Measurements from ENCODE around the gene DYNC1I1. TPM values are rescaled to one million over a fixed set of nuclear protein-coding genes. Genes with fewer than 3 reads are reported as not detected.

The DYNC1I1 gene
- total RNA-seq, 1 donor from 2014 or later, result 1.1 TPM

GRCh38 chr7:96026010-96026409 is 253.7 kb downstream of the DYNC1I1 start:
- peak; percentile 42 for DNase-seq

- DNase-seq, result no peak
Observed at GRCh38 chr7:96026611-96027010, 254.3 kb downstream of the DYNC1I1 start.

DNA sequence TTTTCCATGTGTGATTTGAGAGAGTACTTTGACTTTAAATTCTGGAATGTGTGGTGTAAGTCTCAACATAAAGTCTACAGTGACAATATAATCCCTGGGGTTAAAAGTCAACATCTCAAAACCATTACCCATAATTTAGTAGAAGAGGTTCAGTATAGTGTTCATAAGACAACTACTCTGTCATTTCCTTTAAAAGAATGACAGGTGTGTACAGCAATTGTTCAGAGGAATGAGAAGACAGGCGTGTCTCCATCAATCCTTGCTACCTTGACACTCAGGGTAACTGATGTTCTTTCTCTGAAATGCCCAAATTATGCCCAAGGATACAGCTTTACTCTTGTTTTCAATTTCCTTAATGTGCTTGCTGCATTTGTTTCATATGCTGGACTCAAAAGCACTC is 256.4 kb downstream of the DYNC1I1 start:
- no peak for DNase-seq

DNA sequence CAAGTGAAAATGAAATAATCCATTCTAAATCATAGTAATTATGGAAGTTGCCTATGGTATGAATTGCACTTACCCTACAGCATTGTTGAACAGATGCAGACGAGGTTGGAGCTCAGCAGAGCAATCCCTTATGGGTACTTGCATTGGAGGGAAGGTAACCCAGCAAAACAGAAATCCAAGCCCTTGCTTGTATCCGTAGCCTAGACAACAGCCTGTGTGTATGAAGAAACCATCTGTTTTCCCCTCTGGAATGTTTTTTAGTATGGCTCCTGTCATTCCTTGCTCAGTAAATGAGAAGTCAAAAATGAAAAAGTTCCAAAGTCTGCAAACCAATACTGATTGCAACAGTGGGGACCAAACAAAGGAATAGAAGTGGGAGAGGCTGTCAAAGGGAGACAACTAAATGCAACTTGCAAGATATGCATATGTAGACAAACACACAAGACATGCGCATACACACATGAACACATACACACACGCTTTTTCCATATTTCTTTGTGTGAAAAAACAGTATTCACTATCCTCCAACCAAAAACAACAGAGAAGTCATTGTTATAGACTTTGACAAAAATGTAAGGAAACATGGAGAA is 260.8 kb downstream of the DYNC1I1 start:
- DNase-seq, result no peak

- DNase-seq, result no peak
Observed at GRCh38 chr7:96034940-96035727, 262.8 kb downstream of the DYNC1I1 start.

DNA sequence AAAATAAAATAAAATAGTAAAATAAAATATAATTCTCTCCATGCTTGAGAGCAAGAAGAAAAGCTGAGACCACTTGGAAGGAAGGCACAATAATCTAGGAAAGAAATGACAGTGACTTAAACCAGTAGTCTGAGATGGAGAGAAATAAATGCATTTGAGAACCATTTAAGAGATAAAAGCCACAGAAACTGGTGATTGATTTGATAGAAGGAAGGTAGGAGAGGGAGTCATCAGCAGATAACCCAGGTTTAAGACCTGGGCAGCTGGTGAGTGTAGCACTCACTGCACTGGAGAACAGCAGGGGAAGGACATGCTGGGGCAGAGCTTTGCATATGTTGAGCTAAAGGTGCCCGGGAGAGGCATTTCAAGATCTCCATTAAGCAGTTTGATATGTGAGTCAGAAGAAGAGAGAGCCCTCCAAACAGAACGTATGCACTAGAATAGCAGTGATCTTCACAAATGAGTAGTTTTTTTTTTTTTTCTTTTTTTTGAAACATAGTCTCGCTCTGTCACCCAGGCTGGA is 268.0 kb downstream of the DYNC1I1 start:
- no peak for DNase-seq

- DNase-seq, result no peak
Observed at GRCh38 chr7:96041171-96041570, 268.8 kb downstream of the DYNC1I1 start.

DNA sequence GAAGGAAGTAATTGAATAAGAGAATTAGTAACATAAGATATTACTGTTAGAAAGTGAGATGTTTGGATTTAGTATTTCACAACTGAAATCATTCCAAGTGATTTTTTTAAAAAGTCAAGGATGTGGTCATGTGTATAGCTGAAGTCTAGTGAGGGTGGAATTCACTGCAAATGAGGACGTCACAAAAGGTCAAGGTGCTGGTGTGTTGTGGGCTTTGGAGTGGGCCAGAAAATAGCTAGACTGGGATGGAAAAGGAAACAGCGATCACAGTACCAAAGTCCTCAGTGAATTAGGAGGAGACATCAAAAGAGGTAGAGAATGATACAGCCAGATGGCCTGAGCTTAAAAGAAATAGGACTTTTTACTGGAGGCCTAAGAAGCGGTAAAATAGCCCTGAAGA is 272.8 kb downstream of the DYNC1I1 start:
- no peak for DNase-seq

DNA sequence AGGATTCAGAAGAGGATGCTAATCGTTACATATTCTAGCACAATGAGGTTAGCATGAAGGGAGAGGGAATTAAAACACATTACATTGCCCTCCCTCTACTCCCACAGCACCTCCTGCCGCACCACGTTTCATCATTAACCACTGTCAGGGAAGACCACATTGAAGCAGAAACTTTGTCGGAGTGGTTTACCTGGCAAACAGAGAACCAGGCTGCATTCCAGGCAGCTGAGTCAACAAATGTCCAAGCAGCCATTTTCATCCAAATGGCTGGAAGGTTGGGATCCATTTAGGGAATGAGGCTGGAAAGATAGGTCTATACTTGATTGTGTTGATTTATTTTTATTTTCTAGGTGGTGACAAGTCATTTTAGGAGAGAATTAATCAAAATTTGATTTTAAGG is 273.6 kb downstream of the DYNC1I1 start:
- DNase-seq, result no peak

- no peak for DNase-seq
Observed at GRCh38 chr7:96052289-96052688, 279.9 kb downstream of the DYNC1I1 start.

DNA sequence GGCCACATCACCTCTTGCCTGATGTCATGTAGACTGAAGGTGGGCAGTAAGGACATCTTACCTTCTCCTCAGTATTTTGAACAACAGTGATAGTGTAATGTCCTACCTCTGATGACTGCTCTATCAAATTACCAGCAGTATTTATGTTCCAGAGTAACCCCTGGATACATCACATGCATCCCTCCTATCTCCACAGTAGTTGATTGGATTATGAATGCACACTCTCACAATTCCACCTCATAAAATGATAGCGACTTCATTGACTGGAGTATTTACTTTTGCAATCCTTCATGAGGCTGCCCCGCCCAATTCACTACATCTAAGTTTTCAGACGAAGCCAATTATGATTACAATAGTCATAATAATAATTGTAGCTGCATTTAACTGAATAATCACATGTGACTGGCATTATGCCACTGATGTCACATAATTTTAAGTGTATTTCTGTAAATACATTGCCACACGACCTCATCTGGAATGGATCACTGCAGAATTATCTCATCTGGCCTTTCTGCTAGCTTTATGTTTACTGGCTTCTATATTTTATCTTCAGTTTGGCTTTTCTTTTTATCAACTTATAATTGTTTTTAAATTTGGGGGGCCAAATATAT is 280.6 kb downstream of the DYNC1I1 start:
- peak; percentile 13 for DNase-seq

- no peak for DNase-seq
Observed at GRCh38 chr7:96055717-96056116, 283.4 kb downstream of the DYNC1I1 start.

DNA sequence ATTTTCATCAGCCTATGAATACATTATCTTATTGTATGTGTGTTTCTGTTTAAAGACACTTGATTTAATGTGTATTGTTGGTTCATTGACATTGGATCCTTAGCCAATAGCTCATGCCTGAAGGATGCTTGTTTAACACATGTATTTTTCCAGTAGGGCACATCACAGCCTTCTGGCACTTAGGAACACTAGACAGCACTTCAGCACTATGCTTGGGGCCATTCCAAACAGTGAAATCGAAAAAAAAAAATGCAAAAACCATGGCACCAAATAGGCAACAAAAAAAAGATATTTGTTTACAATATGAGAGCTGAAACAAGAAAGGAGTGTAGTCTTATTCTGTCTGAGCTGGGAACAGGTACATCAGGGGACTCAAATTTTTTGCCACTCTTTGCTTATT is 286.7 kb downstream of the DYNC1I1 start:
- no peak for DNase-seq

DNA sequence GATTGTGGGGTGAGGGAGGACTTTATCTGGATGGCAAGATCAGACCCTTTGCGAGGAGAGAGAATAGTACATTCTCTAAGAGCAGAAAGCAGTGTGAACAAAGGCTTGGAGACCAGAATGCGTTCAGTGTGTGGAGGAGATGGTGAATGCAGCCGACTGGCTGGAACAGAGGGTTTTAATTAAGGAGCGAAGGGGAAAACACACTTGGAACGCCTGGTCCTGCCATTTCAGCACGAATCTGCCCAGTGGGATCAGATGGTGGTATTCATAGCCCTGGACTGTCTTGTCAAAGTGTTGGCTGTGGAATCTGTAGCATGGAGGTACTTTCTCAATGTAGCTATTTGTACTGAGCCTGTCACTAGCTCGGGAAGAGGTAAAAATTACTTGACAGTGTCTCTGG is 288.7 kb downstream of the DYNC1I1 start:
- peak; percentile 7 for DNase-seq

DNA sequence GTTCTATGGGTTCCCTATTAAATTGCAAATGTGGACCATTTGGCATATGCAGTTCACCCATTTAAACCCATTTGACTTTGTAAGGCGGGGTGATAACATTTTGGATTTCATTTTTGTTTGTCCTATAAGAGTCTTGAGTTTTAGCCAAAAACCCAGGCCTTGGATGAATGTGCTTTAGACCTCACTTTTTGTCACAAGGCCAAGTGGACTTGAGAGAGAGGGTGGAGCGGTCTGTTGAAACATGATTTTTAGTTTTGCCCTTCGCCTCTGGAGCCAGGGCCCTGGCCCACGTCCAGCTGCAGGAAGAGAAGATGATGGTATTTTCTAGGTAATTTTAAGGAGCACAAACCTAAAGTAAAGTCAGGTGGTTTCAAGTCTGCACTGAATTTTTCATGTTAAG is 289.5 kb downstream of the DYNC1I1 start:
- peak; percentile 18 for DNase-seq

GRCh38 chr7:96067321-96067720 is 295.0 kb downstream of the DYNC1I1 start:
- DNase-seq, result no peak

DNA sequence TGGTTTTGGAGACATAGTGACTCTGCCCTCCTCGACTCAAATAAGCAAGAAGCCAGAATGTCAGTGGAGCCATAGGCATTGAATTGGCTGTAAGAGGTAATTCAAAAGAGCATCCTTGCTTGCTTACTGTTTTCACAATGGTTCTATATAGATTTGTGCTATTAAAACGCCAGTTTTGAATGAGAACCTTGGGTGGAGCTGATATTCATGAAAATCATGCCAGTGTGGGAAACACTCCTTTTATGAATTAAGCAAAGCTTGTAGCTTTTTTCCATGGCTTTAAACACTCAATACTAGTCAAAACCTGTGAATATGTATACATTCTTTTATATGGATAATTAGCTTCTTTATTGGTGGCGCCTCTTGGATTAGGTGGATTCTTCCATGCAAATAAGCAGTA is 297.0 kb downstream of the DYNC1I1 start:
- DNase-seq, result no peak

- no peak for DNase-seq
Observed at GRCh38 chr7:96074871-96075270, 302.5 kb downstream of the DYNC1I1 start.

GRCh38 chr7:96075510-96076349 is 303.4 kb downstream of the DYNC1I1 start:
- DNase-seq, result peak; percentile 23

DNA sequence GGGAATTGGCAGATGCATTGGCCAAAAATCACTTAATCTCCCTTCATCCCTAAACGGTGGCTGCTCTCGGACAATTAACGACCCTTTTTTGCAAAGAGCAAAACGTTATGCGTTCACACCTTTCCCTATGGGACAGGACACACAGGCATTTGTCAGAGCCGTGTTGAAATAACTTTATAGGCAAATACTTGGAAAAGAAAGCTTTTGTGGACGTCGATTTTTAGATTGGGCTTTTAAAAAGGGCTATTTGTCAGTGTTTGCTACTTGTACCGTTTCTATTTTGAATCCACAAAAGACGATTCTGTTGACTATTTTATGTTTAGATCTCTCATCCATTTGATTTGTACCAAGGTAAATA is 304.0 kb downstream of the DYNC1I1 start:
- DNase-seq, result no peak

DNA sequence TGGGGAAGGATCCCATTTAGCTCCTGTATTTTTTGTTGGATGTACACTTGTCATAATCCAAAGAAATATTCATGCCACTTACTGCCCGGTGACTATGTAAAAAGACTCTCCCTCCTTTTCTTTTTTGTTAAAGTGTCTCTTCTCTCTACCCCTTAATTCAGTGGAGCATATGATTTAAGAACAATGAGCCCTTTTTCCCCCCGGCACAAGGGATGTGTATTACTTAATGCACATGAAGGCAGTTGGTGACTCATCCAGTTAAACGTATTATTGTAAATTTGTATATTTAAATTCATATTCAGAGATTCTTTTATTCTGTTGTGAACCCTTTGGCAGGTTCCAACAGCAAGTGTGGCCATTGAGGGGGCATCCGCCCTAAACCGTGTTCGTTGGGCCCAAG is 307.7 kb downstream of the DYNC1I1 start:
- no peak for DNase-seq

GRCh38 chr7:96084881-96085553 is 312.7 kb downstream of the DYNC1I1 start:
- DNase-seq, result no peak

Measured in skin of body (tissue), 2 donors.